ENCODE data around the gene GDNF.

GDNF gene

GRCh38 chr5:37839407-37840052 lies at the start of gene GDNF:
TSS of gene GDNF (minus strand) at chr5:37840041. CDS start at chr5:37834796, 5,245 bp downstream.
- no peaks in the 10 kb centered on the region for H3K9me3 Mint-ChIP-seq
- peak within 1 kb of the TSS; percentile 85 for H3K27ac Mint-ChIP-seq
- H3K4me3 Mint-ChIP-seq = peak within 1 kb of the TSS; percentile 94
- H3K36me3 Mint-ChIP-seq (ENCODE audit: low read depth) = no peaks in the 10 kb centered on the region
- no peak for TF ChIP-seq CTCF (IDR thresholded peaks at IDR 0.05)
- peaks cover 78% of the 10 kb centered on the region for H3K4me1 Mint-ChIP-seq
- peaks cover 46% of the 10 kb centered on the region for H3K27me3 Mint-ChIP-seq (ENCODE audit: low read depth, poor library complexity)
- peak; percentile 63 for DNase-seq

- H3K4me3 Mint-ChIP-seq = no peak overlapping the region
- no peak overlapping the region for H3K27ac Mint-ChIP-seq
- H3K4me1 Mint-ChIP-seq = peaks cover 56% of the 10 kb centered on the region
- DNase-seq = no peak
- H3K27me3 Mint-ChIP-seq (ENCODE audit: low read depth, poor library complexity) = peaks cover 2% of the 10 kb centered on the region
- peaks cover 14% of the 10 kb centered on the region for H3K36me3 Mint-ChIP-seq (ENCODE audit: low read depth)
- H3K9me3 Mint-ChIP-seq = peaks cover 13% of the 10 kb centered on the region
- TF ChIP-seq CTCF (IDR thresholded peaks at IDR 0.05) = no peak
These were observed 48.6 kb upstream of the GDNF start for GRCh38 chr5:37888476-37888875.

- Mint-ChIP-seq H3K36me3 (ENCODE audit: low read depth) (peaks cover 14% of the 10 kb centered on the region), H3K9me3 (peaks cover 21% of the 10 kb centered on the region), H3K4me3 (no peak overlapping the region), H3K27ac (no peak overlapping the region), H3K4me1 (peaks cover 55% of the 10 kb centered on the region), H3K27me3 (ENCODE audit: low read depth, poor library complexity) (peaks cover 11% of the 10 kb centered on the region)
- no peak for DNase-seq
- TF ChIP-seq CTCF (IDR thresholded peaks at IDR 0.05) = no peak
These were observed 46.5 kb upstream of the GDNF start for GRCh38 chr5:37886242-37886905.

- DNase-seq = no peak
These were observed 42.8 kb upstream of the GDNF start for GRCh38 chr5:37882636-37883035.

GRCh38 chr5:37881359-37881758 lies 41.5 kb upstream of the GDNF start:
- Mint-ChIP-seq H3K36me3 (ENCODE audit: low read depth) (peaks cover 19% of the 10 kb centered on the region), H3K27me3 (ENCODE audit: low read depth, poor library complexity) (peaks cover 9% of the 10 kb centered on the region), H3K27ac (no peak overlapping the region), H3K4me3 (no peak overlapping the region), H3K9me3 (peaks cover 13% of the 10 kb centered on the region), H3K4me1 (peaks cover 16% of the 10 kb centered on the region)
- no peak for TF ChIP-seq CTCF (IDR thresholded peaks at IDR 0.05)
- no peak for DNase-seq

More at GRCh38 chr5:37882636-37883035, 42.8 kb upstream of the GDNF start:
- TF ChIP-seq CTCF (IDR thresholded peaks at IDR 0.05) = no peak
- Mint-ChIP-seq H3K36me3 (ENCODE audit: low read depth) (peaks cover 15% of the 10 kb centered on the region), H3K27me3 (ENCODE audit: low read depth, poor library complexity) (peaks cover 9% of the 10 kb centered on the region), H3K4me3 (no peak overlapping the region), H3K9me3 (peaks cover 11% of the 10 kb centered on the region), H3K27ac (no peak overlapping the region), H3K4me1 (peaks cover 19% of the 10 kb centered on the region)

Data from nephron progenitor cell (in vitro differentiated cells).